ENCODE measurements around the gene CCDC88C.

CCDC88C gene

GRCh38 chr14:91406982-91407381 lies 10.6 kb downstream of the CCDC88C start:
- Mint-ChIP-seq H3K4me3 (peak overlapping the region; percentile 58), H3K9me3 (no peaks in the 10 kb centered on the region), H3K27ac (peak overlapping the region; percentile 95), H3K36me3 (peaks cover 9% of the 10 kb centered on the region), H3K27me3 (no peaks in the 10 kb centered on the region), H3K4me1 (peaks cover 95% of the 10 kb centered on the region)

- Mint-ChIP-seq H3K36me3 (peaks cover 9% of the 10 kb centered on the region), H3K4me3 (peak overlapping the region; percentile 58), H3K9me3 (no peaks in the 10 kb centered on the region), H3K4me1 (peaks cover 95% of the 10 kb centered on the region), H3K27me3 (no peaks in the 10 kb centered on the region), H3K27ac (peak overlapping the region; percentile 95)
Observed at GRCh38 chr14:91406451-91406850, 11.2 kb downstream of the CCDC88C start.

- Mint-ChIP-seq H3K9me3 (no peaks in the 10 kb centered on the region), H3K27me3 (no peaks in the 10 kb centered on the region), H3K4me1 (peaks cover 91% of the 10 kb centered on the region), H3K4me3 (peak overlapping the region; percentile 82), H3K36me3 (peaks cover 9% of the 10 kb centered on the region), H3K27ac (peak overlapping the region; percentile 92)
Observed at GRCh38 chr14:91405724-91406435, 11.7 kb downstream of the CCDC88C start.

- Mint-ChIP-seq H3K27ac (peak overlapping the region; percentile 92), H3K27me3 (no peaks in the 10 kb centered on the region), H3K36me3 (peaks cover 7% of the 10 kb centered on the region), H3K9me3 (no peaks in the 10 kb centered on the region), H3K4me3 (peak overlapping the region; percentile 82), H3K4me1 (peaks cover 91% of the 10 kb centered on the region)
Observed at GRCh38 chr14:91405241-91405721, 12.3 kb downstream of the CCDC88C start.

GRCh38 chr14:91402771-91403600 lies 14.6 kb downstream of the CCDC88C start:
- no peaks in the 10 kb centered on the region for H3K9me3 Mint-ChIP-seq
- no peaks in the 10 kb centered on the region for H3K27me3 Mint-ChIP-seq
- H3K4me3 Mint-ChIP-seq: peak overlapping the region; percentile 84
- peaks cover 3% of the 10 kb centered on the region for H3K36me3 Mint-ChIP-seq
- peaks cover 91% of the 10 kb centered on the region for H3K4me1 Mint-ChIP-seq
- H3K27ac Mint-ChIP-seq: peak overlapping the region; percentile 99

- Mint-ChIP-seq H3K4me1 (peaks cover 91% of the 10 kb centered on the region), H3K4me3 (peak overlapping the region; percentile 84), H3K9me3 (no peaks in the 10 kb centered on the region), H3K27ac (peak overlapping the region; percentile 99), H3K27me3 (no peaks in the 10 kb centered on the region), H3K36me3 (peaks cover 2% of the 10 kb centered on the region)
Observed at GRCh38 chr14:91402348-91402747, 15.3 kb downstream of the CCDC88C start.

- H3K4me1 Mint-ChIP-seq: peaks cover 91% of the 10 kb centered on the region
- no peaks in the 10 kb centered on the region for H3K27me3 Mint-ChIP-seq
- peak overlapping the region; percentile 84 for H3K4me3 Mint-ChIP-seq
- peak overlapping the region; percentile 99 for H3K27ac Mint-ChIP-seq
- H3K36me3 Mint-ChIP-seq: no peaks in the 10 kb centered on the region
- no peaks in the 10 kb centered on the region for H3K9me3 Mint-ChIP-seq
Observed at GRCh38 chr14:91401751-91402150, 15.9 kb downstream of the CCDC88C start.

- H3K27me3 Mint-ChIP-seq: no peaks in the 10 kb centered on the region
- H3K4me3 Mint-ChIP-seq: peak overlapping the region; percentile 92
- H3K27ac Mint-ChIP-seq: peak overlapping the region; percentile 96
- H3K36me3 Mint-ChIP-seq: no peaks in the 10 kb centered on the region
- peaks cover 91% of the 10 kb centered on the region for H3K4me1 Mint-ChIP-seq
- no peaks in the 10 kb centered on the region for H3K9me3 Mint-ChIP-seq
Observed at GRCh38 chr14:91400696-91401095, 16.9 kb downstream of the CCDC88C start.

- Mint-ChIP-seq H3K9me3 (no peaks in the 10 kb centered on the region), H3K4me1 (peaks cover 91% of the 10 kb centered on the region), H3K27ac (peak overlapping the region; percentile 96), H3K36me3 (no peaks in the 10 kb centered on the region), H3K27me3 (no peaks in the 10 kb centered on the region), H3K4me3 (peak overlapping the region; percentile 92)
Observed at GRCh38 chr14:91399868-91400640, 17.6 kb downstream of the CCDC88C start.

GRCh38 chr14:91398707-91399106 lies 18.9 kb downstream of the CCDC88C start:
- Mint-ChIP-seq H3K27ac (peak overlapping the region; percentile 96), H3K9me3 (no peaks in the 10 kb centered on the region), H3K4me1 (peaks cover 93% of the 10 kb centered on the region), H3K36me3 (no peaks in the 10 kb centered on the region), H3K27me3 (no peaks in the 10 kb centered on the region), H3K4me3 (peak overlapping the region; percentile 92)

GRCh38 chr14:91397965-91398591 lies 19.5 kb downstream of the CCDC88C start:
- Mint-ChIP-seq H3K27ac (peak overlapping the region; percentile 84), H3K27me3 (no peaks in the 10 kb centered on the region), H3K36me3 (no peaks in the 10 kb centered on the region), H3K4me3 (peak overlapping the region; percentile 74), H3K9me3 (no peaks in the 10 kb centered on the region), H3K4me1 (peaks cover 94% of the 10 kb centered on the region)

- no peaks in the 10 kb centered on the region for H3K9me3 Mint-ChIP-seq
- peak overlapping the region; percentile 84 for H3K27ac Mint-ChIP-seq
- peaks cover 94% of the 10 kb centered on the region for H3K4me1 Mint-ChIP-seq
- H3K36me3 Mint-ChIP-seq: peaks cover under 1% of the 10 kb centered on the region
- H3K27me3 Mint-ChIP-seq: no peaks in the 10 kb centered on the region
- peak overlapping the region; percentile 74 for H3K4me3 Mint-ChIP-seq
Observed at GRCh38 chr14:91396959-91397815, 20.4 kb downstream of the CCDC88C start.

- Mint-ChIP-seq H3K27ac (peak overlapping the region; percentile 84), H3K36me3 (peaks cover 3% of the 10 kb centered on the region), H3K27me3 (no peaks in the 10 kb centered on the region), H3K4me1 (peaks cover 97% of the 10 kb centered on the region), H3K9me3 (no peaks in the 10 kb centered on the region), H3K4me3 (peak overlapping the region; percentile 74)
Observed at GRCh38 chr14:91396013-91396660, 21.5 kb downstream of the CCDC88C start.

GRCh38 chr14:91395466-91395865 lies 22.2 kb downstream of the CCDC88C start:
- Mint-ChIP-seq H3K9me3 (no peaks in the 10 kb centered on the region), H3K36me3 (peaks cover 3% of the 10 kb centered on the region), H3K4me3 (peak overlapping the region; percentile 74), H3K27ac (peak overlapping the region; percentile 84), H3K4me1 (peaks cover 98% of the 10 kb centered on the region), H3K27me3 (no peaks in the 10 kb centered on the region)
